ENCODE results near the gene PDXDC1.
"Not testable (repeated sequence)": the region's sequence is repeated elsewhere in the genome, so short reads cannot be mapped to it uniquely, and the experiment has no call there.

The PDXDC1 gene

DNA sequence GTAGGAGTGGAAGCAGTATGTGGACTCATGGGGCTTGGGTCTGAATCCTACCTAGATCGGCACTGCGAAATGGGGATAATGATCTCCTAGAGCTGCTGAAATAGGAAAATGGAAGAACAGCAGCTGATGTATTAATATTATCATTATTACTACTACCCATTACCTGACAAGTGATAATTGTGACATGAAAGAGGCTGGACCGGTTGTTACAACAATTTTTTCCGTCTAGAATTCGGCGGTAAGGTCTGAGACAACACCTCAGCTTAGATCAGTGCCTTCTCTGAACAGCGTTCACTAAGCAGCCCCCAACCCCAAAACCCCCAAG is 533 bp upstream of the PDXDC1 start:
- CTCF ChIA-PET, result interaction anchor here (1.2 kb wide), 1 partner anchor 48 kb away, joined by 3 read pairs; no protein-coding TSS in a partner anchor
- POLR2A ChIA-PET; DNase-seq (ENCODE audit: extremely low spot score): not testable (repeated sequence)

GRCh38 chr16:14975418-14976194 is 780 bp downstream of the PDXDC1 start:
- DNase-seq (ENCODE audit: extremely low spot score); POLR2A ChIA-PET: not testable (repeated sequence)
- CTCF ChIA-PET, result interaction anchor here (0.9 kb wide), 1 partner anchor 12 kb away, joined by 4 read pairs; no protein-coding TSS in a partner anchor

DNA sequence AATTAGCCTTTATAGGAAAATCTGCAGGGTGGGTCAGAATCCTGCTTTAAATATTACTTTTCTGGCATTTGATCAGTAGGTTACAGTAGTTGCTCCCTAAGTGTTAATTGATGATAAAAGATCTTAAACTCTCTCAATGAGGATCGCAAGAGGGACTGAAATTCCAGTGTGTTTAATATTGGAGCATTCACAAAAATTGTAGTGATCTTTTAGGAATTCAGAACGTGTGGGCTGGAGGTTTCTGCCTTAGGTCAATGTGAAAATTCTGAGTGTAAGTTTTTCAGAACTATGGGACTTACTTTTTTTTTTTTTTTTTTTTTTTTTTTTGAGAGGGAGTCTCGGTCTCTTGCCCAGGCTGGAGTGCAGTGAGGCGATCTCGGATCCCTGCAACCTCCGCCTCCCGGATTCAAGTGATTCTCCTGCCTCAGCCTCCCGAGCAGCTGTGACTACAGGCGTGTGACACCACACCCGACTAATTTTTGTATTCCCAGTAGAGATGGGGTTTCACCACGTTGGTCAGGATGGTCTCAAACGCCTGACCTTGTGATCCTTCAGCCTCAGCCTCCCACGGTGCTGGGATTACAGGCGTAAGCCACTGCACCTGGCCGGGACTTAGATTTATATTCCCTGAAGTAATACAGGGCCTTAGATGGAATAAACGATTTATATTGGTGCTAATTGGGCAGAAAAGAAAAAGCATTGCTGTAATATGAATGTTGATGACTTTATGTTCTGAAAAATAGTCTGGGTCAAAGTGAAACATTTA is 2.3 kb downstream of the PDXDC1 start:
- POLR2A ChIA-PET; CTCF ChIA-PET; DNase-seq (ENCODE audit: extremely low spot score): not testable (repeated sequence)

GRCh38 chr16:14978281-14978680 is 3.5 kb downstream of the PDXDC1 start:
- POLR2A ChIA-PET; CTCF ChIA-PET; DNase-seq (ENCODE audit: extremely low spot score): not testable (repeated sequence)

GRCh38 chr16:14978908-14979307 is 4.1 kb downstream of the PDXDC1 start:
- CTCF ChIA-PET; POLR2A ChIA-PET; DNase-seq (ENCODE audit: extremely low spot score): not testable (repeated sequence)

DNA sequence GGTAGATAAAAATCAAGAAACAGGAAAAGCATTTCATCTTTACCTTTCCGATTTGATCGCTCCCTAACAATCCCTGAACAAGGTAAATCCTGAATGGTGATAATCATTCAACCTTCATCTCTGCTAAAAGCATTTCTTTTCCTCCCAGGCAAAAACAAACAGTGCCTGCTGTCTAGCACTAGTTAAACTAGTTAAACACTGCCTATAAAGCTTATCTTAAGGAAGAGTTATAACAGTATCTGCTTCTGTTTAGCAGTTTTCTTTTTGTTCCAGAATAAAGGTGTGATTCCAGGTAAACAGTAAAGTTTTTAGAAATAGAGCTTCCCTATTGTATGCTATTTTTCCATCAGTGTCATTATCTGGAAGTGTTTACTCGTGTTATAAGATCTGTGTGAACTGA is 6.4 kb downstream of the PDXDC1 start:
- POLR2A ChIA-PET, result not testable (repeated sequence)
- CTCF ChIA-PET, result interaction anchor here (1.9 kb wide), 1 partner anchor 14 kb away, joined by 5 read pairs; no protein-coding TSS in a partner anchor

DNA sequence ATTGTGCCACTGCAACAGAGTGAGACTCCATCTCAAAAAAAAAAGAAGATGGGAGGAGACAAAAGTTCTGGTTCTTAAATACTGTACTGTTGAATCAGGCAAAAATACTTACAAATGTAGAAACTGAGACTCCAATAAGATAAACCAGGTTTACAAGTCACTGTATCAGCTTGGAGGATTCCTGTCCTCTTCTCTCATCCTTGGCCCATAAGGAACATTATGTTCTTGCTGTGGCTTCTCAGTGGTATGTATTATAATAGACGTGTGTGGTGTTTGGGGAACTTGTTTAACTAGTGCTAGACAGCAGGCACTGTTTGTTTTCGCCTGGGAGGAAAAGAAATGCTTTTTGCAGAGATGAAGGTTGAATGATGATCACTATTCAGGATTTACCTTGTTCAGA is 7.7 kb downstream of the PDXDC1 start:
- CTCF ChIA-PET, POLR2A ChIA-PET: not testable (repeated sequence)

More for the DNA sequence above, 6.4 kb downstream of the PDXDC1 start:
- DNase-seq (ENCODE audit: extremely low spot score), result not testable (repeated sequence)

GRCh38 chr16:14988092-14988491 is 13.3 kb downstream of the PDXDC1 start:
- CTCF ChIA-PET; POLR2A ChIA-PET; DNase-seq (ENCODE audit: extremely low spot score): not testable (repeated sequence)

More for the DNA sequence above, 7.7 kb downstream of the PDXDC1 start:
- not testable (repeated sequence) for DNase-seq (ENCODE audit: extremely low spot score)

DNA sequence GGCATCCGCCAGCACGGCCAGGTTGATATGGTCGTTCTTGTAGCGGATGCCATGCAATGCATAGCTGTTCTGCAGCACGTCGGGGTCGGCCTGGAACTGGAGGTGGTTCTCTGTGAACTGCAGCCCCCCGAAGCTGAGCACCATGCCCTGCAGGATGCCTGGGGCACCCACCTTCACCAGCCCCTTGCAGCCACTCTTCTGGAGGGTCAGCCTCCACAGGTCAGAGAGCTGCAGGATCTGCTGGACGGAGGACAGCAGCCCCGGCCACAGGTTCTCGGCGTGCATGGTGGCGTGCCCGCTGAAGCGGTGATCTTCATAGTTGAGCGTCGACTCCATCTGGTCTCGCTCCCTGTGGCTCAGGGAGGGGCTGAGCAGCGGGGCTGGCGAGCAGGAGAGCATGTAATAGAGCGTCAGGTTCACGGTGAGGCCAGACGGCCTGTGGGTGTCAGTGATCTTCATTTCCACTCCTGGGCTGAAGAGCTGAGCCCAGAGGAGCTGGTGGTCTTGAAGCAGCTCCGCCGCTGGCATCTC is 13.9 kb downstream of the PDXDC1 start:
- CTCF ChIA-PET, POLR2A ChIA-PET: not testable (repeated sequence)
- DNase-seq (ENCODE audit: extremely low spot score), result peak; percentile 26

DNA sequence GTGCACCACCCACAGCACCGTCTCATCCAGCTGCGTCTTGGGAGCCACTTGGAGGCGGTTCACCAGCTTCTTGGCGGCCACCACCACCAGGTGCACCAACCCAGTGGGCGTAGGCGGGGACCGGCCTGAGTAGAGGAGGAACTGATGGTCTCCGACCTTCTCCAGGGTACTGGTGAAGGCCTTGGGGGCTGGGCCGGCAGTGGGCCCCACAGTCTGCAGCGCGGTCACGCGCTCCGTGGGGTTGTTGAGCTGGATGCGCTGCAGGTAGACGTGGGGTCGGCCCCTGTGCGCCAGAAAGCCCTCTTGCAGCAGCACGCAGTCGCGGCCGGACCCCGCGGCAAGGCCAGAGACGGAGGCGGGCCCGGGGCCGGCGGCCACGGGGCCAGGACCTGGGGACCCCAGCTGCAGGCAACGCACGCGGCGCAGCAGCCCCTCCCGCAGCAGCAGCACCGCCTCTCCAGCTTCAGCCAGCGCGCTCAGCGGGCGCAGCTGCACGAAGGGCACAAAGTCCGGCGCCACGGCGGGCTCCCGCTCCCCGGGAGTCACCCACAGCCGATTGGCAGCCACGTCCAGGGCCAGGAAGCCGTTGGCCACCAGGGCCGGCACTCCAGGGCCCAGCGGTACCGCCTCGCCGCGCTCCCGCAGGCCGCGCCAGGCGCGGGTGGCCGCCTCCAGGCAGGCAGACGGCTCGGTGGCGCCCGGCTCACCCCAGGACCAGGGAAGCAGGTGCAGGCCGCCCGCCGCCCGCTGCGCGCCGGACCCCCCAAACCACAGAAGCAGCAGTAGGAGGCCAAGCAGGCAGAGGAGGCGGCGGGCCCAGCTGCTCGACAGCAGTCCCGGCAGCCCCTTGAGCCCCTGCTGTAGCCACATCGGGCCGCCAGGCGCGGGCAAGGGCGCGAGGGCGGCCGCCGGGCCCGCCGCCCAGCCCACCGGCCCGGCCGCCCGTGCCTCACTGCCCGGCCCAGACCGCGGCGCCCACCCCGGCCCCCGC is 14.8 kb downstream of the PDXDC1 start:
- CTCF ChIA-PET, POLR2A ChIA-PET: not testable (repeated sequence)
- DNase-seq (ENCODE audit: extremely low spot score), result peak; percentile 10

DNA sequence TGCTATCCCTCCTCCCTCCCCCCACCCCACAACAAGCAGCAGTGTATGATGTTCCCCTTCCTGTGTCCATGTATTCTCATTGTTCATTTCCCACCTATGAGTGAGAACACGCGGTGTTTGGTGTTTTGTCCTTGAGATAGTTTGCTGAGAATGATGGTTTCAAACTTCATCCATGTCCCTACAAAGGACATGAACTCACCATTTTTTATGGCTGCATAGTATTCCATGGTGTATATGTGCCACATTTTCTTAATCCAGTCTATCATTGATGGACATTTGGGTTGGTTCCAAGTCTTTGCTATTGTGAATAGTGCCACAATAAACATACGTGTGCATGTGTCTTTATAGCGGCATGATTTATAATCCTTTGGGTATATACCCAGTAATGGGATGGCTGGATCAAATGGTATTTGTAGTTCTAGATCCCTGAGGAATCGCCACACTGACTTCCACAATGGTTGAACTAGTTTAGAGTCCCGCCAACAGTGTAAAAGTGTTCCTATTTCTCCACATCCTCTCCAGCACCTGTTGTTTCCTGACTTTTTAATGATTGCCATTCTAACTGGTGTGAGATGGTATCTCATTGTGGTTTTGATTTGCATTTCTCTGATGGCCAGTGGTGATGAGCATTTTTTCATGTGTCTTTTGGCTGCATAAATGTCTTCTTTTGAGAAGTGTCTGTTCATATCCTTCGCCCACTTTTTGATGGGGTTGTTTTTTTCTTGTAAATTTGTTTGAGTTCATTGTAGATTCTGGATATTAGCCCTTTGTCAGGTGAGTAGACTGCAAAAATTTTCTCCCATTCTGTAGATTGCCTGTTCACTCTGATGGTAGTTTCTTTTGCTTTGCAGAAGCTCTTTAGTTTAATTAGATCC is 18.7 kb downstream of the PDXDC1 start:
- POLR2A ChIA-PET; DNase-seq (ENCODE audit: extremely low spot score); CTCF ChIA-PET: not testable (repeated sequence)

GRCh38 chr16:14996702-14997101 is 21.9 kb downstream of the PDXDC1 start:
- POLR2A ChIA-PET; DNase-seq (ENCODE audit: extremely low spot score); CTCF ChIA-PET: not testable (repeated sequence)

GRCh38 chr16:14998300-14998699 is 23.5 kb downstream of the PDXDC1 start:
- DNase-seq (ENCODE audit: extremely low spot score); CTCF ChIA-PET; POLR2A ChIA-PET: not testable (repeated sequence)

- CTCF ChIA-PET; DNase-seq (ENCODE audit: extremely low spot score); POLR2A ChIA-PET: not testable (repeated sequence)
Measured at GRCh38 chr16:14999845-15000244, 25.0 kb downstream of the PDXDC1 start.

GRCh38 chr16:15002448-15002847 is 27.6 kb downstream of the PDXDC1 start:
- DNase-seq (ENCODE audit: extremely low spot score); CTCF ChIA-PET; POLR2A ChIA-PET: not testable (repeated sequence)

- DNase-seq (ENCODE audit: extremely low spot score); POLR2A ChIA-PET; CTCF ChIA-PET: not testable (repeated sequence)
Measured at GRCh38 chr16:15005357-15006132, 30.7 kb downstream of the PDXDC1 start.

DNA sequence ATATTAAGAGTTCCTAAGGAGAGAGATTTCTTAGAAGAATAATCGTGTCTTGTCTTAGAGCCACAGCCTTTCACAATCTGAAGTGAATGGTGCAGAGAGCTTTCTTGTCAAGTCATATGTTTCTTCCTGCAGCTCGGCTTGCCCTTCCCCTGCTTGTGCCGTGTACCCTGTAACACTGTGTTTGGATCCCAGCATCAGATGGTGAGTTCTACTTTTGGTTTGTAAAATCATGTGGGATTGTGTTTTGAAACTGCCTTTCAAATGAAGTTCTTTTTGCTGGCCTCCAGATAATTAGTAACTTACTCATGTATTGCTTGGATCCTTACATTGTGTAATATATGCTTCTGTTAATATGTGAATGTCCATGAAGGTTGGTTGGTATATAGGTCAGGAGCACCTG is 33.8 kb downstream of the PDXDC1 start:
- DNase-seq (ENCODE audit: extremely low spot score); POLR2A ChIA-PET; CTCF ChIA-PET: not testable (repeated sequence)
